ENCODE results near the gene RTEL1.

The RTEL1 gene

DNA sequence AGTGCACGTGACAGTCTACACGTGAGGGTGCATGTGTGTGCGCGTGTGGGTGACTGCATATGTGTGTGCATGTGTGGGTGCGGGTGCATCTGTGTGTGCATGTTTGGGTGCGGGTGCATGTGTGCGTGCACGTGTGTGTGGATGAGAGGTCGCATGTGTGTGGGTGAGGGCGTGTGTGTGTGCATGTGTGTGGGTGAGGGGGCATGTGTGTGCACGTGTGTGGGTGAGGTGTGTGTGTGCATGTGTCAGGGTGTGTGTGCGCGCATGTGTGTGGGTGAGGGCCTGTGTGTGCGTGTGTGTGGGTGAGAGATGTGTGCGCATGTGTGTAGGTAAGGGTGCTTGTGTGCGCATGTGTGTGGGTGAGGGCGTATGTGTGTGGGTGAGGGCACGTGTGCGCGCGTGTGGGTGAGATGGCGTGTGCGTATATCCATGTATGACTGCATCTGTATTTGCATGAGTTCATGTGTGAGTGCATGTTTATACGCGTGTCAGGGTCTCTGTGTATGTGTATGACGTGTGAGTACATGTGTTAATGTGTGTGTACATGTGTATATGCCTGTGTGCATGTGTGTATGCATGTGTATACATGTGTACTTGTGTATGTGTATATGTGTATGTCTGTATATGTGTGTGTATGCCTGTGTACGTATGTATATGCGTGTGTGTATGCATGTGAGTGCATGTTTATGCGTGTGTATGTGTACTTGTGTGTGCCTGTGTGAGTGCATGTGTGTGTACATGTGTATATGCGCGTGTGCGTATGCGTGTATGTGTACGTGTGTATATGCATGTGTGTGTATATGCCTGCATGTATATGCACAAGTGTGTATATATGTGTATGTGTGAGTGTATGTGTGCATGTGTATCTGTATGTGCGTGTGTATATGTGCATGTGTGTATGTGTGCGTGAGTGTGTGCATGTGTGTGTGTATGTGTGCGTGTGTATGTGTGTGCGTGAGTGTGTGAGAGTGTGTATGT is 74.3 kb downstream of the RTEL1 start:
- no peak for DNase-seq
- in situ Hi-C loops (cut with HindIII; ENCODE audit: low pct_ligation_motif_present, low pct_unique_long_range_greater_than_20kb, low sequenced_read_pairs) = no loop called here

GRCh38 chr20:63733117-63733516 is 75.0 kb downstream of the RTEL1 start:
- in situ Hi-C loops (cut with HindIII; ENCODE audit: low pct_ligation_motif_present, low pct_unique_long_range_greater_than_20kb, low sequenced_read_pairs) = no loop called here
- DNase-seq = no peak

- DNase-seq = no peak
- in situ Hi-C loops (cut with HindIII; ENCODE audit: low pct_ligation_motif_present, low pct_unique_long_range_greater_than_20kb, low sequenced_read_pairs) = no loop called here
Measured at GRCh38 chr20:63733579-63734081, 75.5 kb downstream of the RTEL1 start.

GRCh38 chr20:63734111-63734945 is 76.2 kb downstream of the RTEL1 start:
- in situ Hi-C loops (cut with HindIII; ENCODE audit: low pct_ligation_motif_present, low pct_unique_long_range_greater_than_20kb, low sequenced_read_pairs) = no loop called here
- no peak for DNase-seq

GRCh38 chr20:63734946-63735858 is 77.1 kb downstream of the RTEL1 start:
- in situ Hi-C loops (cut with HindIII; ENCODE audit: low pct_ligation_motif_present, low pct_unique_long_range_greater_than_20kb, low sequenced_read_pairs) = no loop called here
- DNase-seq = no peak

GRCh38 chr20:63735859-63736718 is 78.0 kb downstream of the RTEL1 start, which contains the start of gene LIME1:
Gene LIME1, plus strand, starts transcription at chr20:63736664. Its CDS starts 886 bp downstream, at chr20:63737550.
- in situ Hi-C loops (cut with HindIII; ENCODE audit: low pct_ligation_motif_present, low pct_unique_long_range_greater_than_20kb, low sequenced_read_pairs) = no loop called here
- DNase-seq = no peak

DNA sequence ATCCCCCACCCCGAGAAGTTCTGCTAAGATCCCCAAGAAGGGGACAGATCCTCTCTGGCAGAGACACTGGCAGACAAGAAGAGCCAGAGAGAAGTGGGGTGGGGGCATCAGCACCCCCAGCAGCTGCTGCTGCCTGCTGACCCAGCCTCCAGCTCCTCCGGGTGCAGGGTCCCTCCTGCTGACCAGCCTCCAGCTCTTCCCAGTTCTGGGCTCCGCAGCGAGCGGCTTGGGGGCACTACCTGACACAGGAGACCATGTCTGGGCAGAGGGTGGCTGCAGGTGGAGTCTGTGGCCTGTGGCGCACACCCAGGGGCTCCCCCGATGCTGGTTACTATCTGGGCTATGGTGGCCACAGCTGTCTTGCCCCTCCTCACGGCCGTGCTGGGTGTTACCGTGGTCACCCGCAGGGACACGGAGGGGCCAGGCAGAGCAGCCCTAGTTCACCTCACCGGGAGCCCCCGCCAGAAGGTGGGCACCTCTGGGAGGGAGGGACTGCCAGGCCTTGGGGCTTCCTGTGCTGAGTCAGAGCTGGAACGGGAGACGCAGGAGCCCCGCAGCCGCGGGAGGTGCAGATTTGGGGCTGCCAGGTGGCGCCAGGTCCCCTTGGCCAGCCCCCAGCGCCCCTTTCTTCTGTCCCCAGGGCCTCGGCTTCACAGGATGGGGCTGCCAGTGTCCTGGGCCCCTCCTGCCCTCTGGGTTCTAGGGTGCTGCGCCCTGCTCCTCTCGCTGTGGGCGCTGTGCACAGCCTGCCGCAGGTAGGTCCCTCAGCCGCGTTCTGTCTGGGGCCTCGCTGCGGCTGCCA is 79.0 kb downstream of the RTEL1 start:
- DNase-seq = no peak
- in situ Hi-C loops (cut with HindIII; ENCODE audit: low pct_ligation_motif_present, low pct_unique_long_range_greater_than_20kb, low sequenced_read_pairs) = no loop called here

DNA sequence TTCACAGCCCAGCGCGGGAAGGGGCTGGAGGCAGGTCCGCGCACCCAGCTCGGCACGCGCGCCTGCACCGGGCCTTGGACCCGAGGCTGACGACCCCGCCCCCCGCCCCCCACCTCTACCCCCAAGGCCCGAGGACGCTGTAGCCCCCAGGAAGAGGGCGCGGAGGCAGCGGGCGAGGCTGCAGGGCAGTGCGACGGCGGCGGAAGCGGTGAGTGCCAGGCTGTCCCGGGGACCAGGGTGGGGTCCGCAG is 79.5 kb downstream of the RTEL1 start:
- in situ Hi-C loops (cut with HindIII; ENCODE audit: low pct_ligation_motif_present, low pct_unique_long_range_greater_than_20kb, low sequenced_read_pairs) = no loop called here
- no peak for DNase-seq

DNA sequence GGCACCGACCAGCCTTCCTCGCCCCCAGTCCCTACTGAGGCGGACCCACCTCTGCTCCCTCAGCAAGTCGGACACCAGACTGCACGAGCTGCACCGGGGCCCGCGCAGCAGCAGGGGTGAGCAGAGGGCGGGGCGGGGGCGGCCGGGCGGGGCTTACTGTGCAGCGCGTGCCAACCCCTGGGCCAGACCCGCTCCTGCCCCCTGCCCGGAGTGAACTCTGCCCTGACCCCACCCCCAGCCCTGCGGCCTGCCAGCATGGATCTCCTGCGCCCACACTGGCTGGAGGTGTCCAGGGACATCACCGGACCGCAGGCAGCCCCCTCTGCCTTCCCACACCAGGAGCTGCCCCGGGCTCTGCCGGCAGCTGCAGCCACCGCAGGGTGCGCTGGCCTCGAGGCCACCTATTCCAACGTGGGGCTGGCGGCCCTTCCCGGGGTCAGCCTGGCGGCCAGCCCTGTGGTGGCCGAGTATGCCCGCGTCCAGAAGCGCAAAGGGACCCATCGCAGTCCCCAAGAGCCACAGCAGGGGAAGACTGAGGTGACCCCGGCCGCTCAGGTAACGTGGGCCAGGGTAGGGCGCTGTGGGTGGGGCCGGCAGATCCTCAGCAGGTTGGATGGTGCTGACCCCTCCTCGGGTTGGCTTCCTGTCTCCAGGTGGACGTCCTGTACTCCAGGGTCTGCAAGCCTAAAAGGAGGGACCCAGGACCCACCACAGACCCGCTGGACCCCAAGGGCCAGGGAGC is 80.0 kb downstream of the RTEL1 start:
- no peak for DNase-seq
- in situ Hi-C loops (cut with HindIII; ENCODE audit: low pct_ligation_motif_present, low pct_unique_long_range_greater_than_20kb, low sequenced_read_pairs) = no loop called here

DNA sequence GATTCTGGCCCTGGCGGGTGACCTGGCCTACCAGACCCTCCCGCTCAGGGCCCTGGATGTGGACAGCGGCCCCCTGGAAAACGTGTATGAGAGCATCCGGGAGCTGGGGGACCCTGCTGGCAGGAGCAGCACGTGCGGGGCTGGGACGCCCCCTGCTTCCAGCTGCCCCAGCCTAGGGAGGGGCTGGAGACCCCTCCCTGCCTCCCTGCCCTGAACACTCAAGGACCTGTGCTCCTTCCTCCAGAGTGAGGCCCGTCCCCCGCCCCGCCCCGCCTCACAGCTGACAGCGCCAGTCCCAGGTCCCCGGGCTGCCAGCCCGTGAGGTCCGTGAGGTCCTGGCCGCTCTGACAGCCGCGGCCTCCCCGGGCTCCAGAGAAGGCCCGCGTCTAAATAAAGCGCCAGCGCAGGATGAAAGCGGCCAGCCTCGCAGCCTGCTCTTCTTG is 80.6 kb downstream of the RTEL1 start:
- in situ Hi-C loops (cut with HindIII; ENCODE audit: low pct_ligation_motif_present, low pct_unique_long_range_greater_than_20kb, low sequenced_read_pairs) = no loop called here
- DNase-seq = peak; percentile 8

GRCh38 chr20:63739130-63740069 is 81.3 kb downstream of the RTEL1 start, which contains the start of gene SLC2A4RG:
Gene SLC2A4RG, plus strand, starts transcription at chr20:63739776. Its CDS starts 137 bp downstream, at chr20:63739913.
- in situ Hi-C loops (cut with HindIII; ENCODE audit: low pct_ligation_motif_present, low pct_unique_long_range_greater_than_20kb, low sequenced_read_pairs) = no loop called here
- peak; percentile 79 for DNase-seq

- peak; percentile 38 for DNase-seq
- in situ Hi-C loops (cut with HindIII; ENCODE audit: low pct_ligation_motif_present, low pct_unique_long_range_greater_than_20kb, low sequenced_read_pairs) = no loop called here
Measured at GRCh38 chr20:63740070-63740626, 82.0 kb downstream of the RTEL1 start.

DNA sequence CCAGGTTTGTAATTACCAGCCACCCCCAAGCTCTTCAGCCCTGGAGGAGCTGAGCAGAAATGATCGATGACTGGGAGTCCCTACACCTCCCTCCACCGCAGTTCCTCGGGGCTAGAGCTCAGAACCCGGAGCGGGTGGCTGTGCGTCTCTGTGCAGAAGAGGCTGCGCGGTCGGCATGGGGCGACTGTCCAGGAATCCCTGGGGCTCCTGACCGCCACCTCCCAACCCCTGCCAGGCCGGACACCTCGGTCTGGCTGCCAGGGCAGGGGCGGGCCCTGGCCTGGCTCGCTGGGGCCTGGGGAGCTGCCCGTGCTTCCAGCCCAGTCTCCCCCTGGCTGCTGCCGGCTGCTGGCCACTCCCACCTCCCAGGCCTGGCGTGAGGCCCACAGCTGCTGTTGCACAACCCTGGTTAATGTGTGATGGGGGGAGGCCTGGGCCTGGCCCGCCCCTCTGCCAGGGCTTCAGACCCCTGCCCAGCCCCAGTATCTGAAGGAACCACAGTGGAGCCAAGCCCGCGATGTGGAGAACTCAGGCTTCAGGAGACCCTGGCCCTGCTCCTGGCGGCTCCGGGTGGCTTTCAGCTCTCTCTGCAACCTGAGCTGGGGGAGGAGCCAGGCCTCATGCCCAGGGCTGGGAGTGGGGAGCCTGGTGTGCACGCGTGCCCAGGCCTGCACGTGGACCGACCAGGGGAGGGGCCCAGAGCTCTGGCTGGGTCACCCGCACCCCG is 82.7 kb downstream of the RTEL1 start:
- in situ Hi-C loops (cut with HindIII; ENCODE audit: low pct_ligation_motif_present, low pct_unique_long_range_greater_than_20kb, low sequenced_read_pairs) = no loop called here
- DNase-seq = peak; percentile 84

- no peak for DNase-seq
- in situ Hi-C loops (cut with HindIII; ENCODE audit: low pct_ligation_motif_present, low pct_unique_long_range_greater_than_20kb, low sequenced_read_pairs) = no loop called here
Measured at GRCh38 chr20:63741354-63741675, 83.2 kb downstream of the RTEL1 start.
